HepG2 (cell line): ENCODE results near the gene FASLG.

Experiments
- CHD2 ChIP-seq: IDR thresholded peaks from 2 replicates; pipeline ENCODE4 v1.6.1; 2011; ENCODE audit warnings: low read depth, low read length, improper control_type of control experiment
- CREB1 ChIP-seq, 2 experiments: fragments of 450-650 bp in 1 of 2; IDR thresholded peaks; 2 replicates each; pipeline ENCODE4 v1.6.1; 2016 to 2017; ENCODE audit warnings: control low read depth in 1 of 2, mild to moderate bottlenecking in 1 of 2, missing compliant biosample characterization in 1 of 2, missing genetic modification characterization in 1 of 2
- EP300 ChIP-seq, 3 experiments: sonication (generic) in 1 of 3; formaldehyde crosslinking in 1 of 3; IDR thresholded peaks; 2 replicates each; pipeline versions ENCODE4 v1.5.1 to v1.6.1; 2011 to 2020; ENCODE audit warnings: low read depth in 2 of 3, low read length in 2 of 3, borderline replicate concordance in 1 of 3, improper control_type of control experiment in 1 of 3, mild to moderate bottlenecking in 1 of 3, missing genetic modification reagents in 1 of 3, moderate library complexity in 1 of 3
- STAT6 ChIP-seq: sonication (generic); formaldehyde crosslinking; IDR thresholded peaks from 2 replicates; pipeline ENCODE4 v1.4.0; 2020; ENCODE audit warnings: missing genetic modification reagents, mild to moderate bottlenecking, borderline replicate concordance
- TEAD2 ChIP-seq: sonication (generic); formaldehyde crosslinking; IDR thresholded peaks from 2 replicates; pipeline ENCODE4 v1.9.0; 2021; ENCODE audit warnings: missing genetic modification reagents
- ZNF629 ChIP-seq: sonication (generic); formaldehyde crosslinking; conservative IDR thresholded peaks from 2 replicates; pipeline ENCODE4 v1.5.0; 2020; ENCODE audit warnings: missing genetic modification reagents
- TF ChIP-seq, protein P1 (sequence below): sonication (generic); formaldehyde crosslinking; IDR thresholded peaks from 2 replicates; pipeline ENCODE4 v1.5.0; 2020; ENCODE audit warnings: mild to moderate bottlenecking, missing genetic modification reagents, moderate library complexity
- TF ChIP-seq, protein P2 (sequence below): IDR thresholded peaks from 2 replicates; pipeline ENCODE4 v1.6.1; 2016; ENCODE audit warnings: low read depth, borderline replicate concordance

- TF ChIP-seq CREB1 (IDR thresholded peaks at IDR 0.05) (no peak), CREB1 (CRISPR knock-in tag; IDR thresholded peaks at IDR 0.05) (no peak), EP300 (IDR thresholded peaks at IDR 0.05; ENCODE audit: low read depth in 2 of 2, low read length in 2 of 2) (no peak), EP300 (CRISPR knock-in tag; IDR thresholded peaks at IDR 0.05; ENCODE audit: borderline replicate concordance) (no peak), STAT6 (CRISPR knock-in tag) (no peak), TEAD2 (CRISPR knock-in tag) (no peak), CHD2 (no peak), ZNF629 (CRISPR knock-in tag) (no peak)
- TF ChIP-seq, protein P1, sequence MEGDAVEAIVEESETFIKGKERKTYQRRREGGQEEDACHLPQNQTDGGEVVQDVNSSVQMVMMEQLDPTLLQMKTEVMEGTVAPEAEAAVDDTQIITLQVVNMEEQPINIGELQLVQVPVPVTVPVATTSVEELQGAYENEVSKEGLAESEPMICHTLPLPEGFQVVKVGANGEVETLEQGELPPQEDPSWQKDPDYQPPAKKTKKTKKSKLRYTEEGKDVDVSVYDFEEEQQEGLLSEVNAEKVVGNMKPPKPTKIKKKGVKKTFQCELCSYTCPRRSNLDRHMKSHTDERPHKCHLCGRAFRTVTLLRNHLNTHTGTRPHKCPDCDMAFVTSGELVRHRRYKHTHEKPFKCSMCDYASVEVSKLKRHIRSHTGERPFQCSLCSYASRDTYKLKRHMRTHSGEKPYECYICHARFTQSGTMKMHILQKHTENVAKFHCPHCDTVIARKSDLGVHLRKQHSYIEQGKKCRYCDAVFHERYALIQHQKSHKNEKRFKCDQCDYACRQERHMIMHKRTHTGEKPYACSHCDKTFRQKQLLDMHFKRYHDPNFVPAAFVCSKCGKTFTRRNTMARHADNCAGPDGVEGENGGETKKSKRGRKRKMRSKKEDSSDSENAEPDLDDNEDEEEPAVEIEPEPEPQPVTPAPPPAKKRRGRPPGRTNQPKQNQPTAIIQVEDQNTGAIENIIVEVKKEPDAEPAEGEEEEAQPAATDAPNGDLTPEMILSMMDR (CRISPR knock-in tag), result no peak
- TF ChIP-seq, protein P2, sequence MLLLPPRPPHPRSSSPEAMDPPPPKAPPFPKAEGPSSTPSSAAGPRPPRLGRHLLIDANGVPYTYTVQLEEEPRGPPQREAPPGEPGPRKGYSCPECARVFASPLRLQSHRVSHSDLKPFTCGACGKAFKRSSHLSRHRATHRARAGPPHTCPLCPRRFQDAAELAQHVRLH (CRISPR knock-in tag), result no peak
These were observed 52.7 kb downstream of the FASLG start for GRCh38 chr1:172711558-172711957.
